Measurements from ENCODE around the gene STYX. TPM values are rescaled to one million over a fixed set of nuclear protein-coding genes. Genes with fewer than 3 reads are reported as not detected.
"Not testable (repeated sequence)": the region's sequence is repeated elsewhere in the genome, so short reads cannot be mapped to it uniquely, and the experiment has no call there.

The STYX gene
- polyA plus RNA-seq, 3 donors = 15.6 to 17.1 (median 16.9) TPM

DNA sequence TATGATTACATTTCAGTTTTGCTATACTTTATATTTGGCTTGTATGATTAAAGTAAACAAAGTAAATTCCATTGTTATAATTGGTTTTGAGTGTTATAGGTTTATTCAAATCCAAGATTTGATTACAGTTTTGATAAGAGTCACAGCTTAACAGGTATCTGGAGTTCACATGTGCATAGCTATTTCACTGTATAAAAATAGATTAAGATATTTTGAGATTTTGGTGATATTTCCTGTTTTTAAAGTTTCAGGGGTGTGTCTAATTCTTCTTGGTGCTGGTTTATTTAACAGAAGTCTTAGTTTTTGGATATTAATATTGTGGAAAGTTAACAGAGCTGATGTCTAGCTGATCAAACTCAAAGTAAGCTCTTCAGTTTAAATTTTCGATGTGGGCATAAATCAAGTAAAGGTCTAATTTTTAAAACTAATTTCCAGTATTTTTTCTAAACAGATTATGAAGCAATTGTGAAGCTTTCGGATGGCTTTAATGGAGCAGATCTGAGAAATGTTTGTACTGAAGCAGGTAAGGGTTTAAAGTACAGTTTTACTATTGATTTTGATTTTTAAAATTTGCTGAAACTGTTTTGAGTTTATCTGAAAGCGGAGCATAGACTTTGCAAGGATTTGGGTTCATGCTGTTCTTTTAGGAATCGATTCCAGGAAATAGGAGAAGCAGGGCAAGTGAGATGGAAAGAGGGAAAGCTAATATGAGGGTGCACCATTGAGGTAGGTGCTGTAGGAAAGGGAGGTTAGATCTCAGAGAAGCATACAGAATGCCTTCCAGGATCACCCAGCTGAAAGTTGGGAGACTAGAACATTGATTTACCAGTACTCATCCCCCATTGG lies 6.2 kb upstream of the STYX start:
- DNase-seq (ENCODE audit: low read depth in 3 of 3, low spot score in 2 of 3) = no peak

DNA sequence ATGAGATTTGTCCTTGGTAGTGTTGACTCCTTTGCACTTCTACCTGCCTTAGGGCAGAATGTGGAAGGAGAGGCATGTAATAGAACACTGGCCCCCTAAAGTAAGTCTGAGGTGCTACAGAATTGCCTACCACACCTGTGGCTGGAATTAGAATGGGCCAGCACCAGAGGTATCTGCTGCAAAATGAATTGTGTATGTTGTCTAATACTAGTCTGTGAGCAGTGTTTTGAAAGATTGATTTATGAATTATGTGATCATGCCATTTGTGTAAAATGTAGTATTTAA lies 5.7 kb upstream of the STYX start:
- DNase-seq (ENCODE audit: low read depth in 3 of 3, low spot score in 2 of 3) = no peak

DNA sequence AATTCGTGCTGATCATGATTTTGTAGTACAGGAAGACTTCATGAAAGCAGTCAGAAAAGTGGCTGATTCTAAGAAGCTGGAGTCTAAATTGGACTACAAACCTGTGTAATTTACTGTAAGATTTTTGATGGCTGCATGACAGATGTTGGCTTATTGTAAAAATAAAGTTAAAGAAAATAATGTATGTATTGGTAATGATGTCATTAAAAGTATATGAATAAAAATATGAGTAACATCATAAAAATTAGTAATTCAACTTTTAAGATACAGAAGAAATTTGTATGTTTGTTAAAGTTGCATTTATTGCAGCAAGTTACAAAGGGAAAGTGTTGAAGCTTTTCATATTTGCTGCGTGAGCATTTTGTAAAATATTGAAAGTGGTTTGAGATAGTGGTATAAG lies 2.5 kb upstream of the STYX start:
- DNase-seq (ENCODE audit: low read depth in 3 of 3, low spot score in 2 of 3) = not testable (repeated sequence)

DNA sequence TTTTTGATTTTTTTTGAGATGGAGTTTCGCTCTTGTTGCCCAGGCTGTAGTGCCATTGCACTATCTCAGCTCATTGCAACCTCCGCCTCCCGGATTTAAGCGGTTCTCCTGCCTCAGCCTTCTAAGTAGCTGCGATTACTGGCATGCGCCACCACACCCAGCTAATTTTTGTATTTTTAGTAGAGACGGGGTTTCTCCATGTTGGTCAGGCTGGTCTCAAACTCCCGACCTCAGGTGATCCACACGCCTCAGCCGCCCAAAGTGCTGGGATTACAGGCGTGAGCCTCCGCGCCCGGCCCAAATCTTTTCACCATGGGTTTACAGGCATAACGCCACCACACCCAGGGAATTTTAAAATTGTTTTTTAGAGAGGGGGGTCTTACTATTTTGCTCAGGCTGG lies 931 bp upstream of the STYX start:
- DNase-seq (ENCODE audit: low read depth in 3 of 3, low spot score in 2 of 3) = not testable (repeated sequence)

GRCh38 chr14:52729585-52729924 lies 411 bp upstream of the STYX start:
- DNase-seq (ENCODE audit: low read depth in 3 of 3, low spot score in 2 of 3) = no peak

- peak in 2 of 3 donors; percentile 23 to 52 for DNase-seq (ENCODE audit: low read depth in 3 of 3, low spot score in 2 of 3)
These were observed 744 bp downstream of the STYX start for GRCh38 chr14:52730709-52731111.

DNA sequence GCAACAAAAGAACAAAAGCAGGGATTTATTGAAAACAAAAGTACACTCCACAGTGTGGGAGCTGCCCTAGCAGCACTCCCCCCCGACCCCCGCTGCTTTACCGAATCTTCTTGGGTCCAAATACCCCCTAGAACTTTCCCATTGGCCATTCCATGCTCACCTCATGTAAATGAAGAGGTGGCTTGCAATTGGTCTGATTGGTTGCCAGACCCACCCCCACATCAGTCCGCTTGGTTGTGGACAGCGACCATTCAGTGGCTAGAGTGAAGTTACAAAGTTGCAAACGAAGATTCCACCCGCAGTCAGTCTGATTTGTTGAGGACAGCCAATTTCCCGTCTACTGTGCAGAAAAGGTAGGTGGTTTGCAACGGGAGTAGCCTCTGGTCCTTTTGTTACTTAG lies 3.9 kb downstream of the STYX start:
- DNase-seq (ENCODE audit: low read depth in 3 of 3, low spot score in 2 of 3) = no peak

DNA sequence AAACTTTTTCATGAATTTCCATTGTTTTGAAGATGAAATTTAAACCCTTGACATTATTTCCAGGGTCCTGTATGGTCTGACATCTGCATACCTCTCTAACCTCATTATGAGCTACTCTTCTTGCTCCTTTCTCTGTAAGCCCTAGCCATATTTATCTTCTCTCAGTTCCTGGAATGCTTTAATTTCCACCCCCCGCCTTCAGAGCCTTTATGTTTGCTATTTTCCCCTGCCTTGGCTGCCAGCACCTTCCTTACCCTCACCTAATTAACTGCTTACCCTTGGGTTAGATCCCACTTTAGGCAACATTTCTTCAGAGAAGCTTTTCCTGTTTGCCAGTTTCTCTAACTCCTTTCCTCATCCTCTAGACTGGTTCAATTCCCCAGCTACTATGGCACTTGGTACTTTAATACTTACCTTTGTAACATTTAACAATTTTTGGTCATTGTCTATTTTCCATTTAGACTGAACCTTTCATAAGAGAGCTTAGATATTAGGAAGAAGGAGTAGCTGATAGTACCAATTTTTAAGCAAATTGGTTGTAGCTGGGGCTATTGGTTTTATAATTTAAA lies 6.0 kb downstream of the STYX start:
- no peak for DNase-seq (ENCODE audit: low read depth in 3 of 3, low spot score in 2 of 3)

- no peak for DNase-seq (ENCODE audit: low read depth in 3 of 3, low spot score in 2 of 3)
These were observed 8.4 kb downstream of the STYX start for GRCh38 chr14:52738409-52738808.

DNA sequence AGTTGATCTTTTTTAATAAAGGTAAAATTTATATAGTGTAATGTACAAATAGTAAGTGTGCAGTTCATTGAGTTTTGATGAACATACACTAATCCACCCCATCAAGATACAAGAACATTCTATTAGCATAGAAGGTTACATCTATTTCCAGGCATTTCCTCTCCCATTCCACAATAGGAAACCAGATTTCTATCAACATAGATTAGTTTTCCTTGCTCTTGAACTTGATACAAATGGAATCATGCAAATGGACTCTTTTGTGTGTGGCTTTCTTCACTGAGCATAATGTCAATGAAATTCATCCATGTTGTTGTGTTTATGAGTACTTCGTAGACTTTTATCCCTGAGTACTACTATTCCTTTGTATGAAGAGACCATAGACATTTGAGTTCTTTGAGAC lies 10.8 kb downstream of the STYX start:
- no peak for DNase-seq (ENCODE audit: low read depth in 3 of 3, low spot score in 2 of 3)

DNA sequence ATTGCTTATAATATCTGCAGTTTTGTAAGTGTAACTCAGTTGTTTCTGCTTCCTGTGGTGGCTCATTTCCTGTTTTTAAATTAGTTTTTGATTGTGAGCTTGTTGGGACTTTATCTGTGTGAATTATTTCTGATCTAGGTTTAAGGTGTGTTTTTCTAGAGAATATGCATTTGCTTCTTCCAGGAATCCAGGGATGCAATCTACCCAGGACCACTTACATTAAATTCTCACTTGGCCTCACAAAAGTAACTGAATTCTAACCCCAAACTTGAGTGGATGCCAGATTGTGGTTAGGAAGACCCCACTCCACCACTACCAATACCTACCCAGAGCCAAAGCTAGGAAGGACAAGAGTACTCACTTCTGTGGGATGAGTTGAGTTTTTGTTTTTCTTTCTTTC lies 11.9 kb downstream of the STYX start:
- DNase-seq (ENCODE audit: low read depth in 3 of 3, low spot score in 2 of 3) = no peak

DNA sequence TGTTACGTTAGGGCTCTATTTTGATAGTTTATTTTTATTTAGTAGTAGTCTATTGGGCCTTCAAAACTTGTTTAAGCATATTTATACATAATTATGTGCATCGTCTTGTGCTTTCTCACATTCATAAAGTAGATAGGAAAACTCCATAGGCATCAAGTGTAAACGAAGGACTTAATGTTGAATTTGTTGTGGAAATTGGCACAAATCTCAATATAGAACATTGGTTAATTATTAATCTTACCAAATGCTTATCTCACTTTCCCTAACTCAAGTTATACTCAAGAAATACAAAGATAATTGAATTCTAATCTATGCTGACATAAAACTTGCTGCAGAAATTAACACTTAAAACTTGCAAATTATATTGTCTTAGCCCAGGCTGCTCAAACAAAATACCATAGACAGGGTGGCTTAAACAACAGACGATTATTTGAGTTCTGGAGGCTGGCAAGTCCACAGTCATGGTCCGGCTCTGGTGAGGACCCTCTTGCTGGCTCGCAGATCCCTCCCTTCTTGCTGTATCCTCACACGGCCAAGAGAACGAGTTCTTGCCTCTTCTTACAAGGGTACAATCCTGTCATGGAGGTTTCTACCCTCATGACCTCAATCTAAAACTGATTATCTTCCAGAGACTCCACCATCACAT lies 18.8 kb downstream of the STYX start:
- DNase-seq (ENCODE audit: low read depth in 3 of 3, low spot score in 2 of 3) = no peak

- DNase-seq (ENCODE audit: low read depth in 3 of 3, low spot score in 2 of 3) = no peak
These were observed 25.8 kb downstream of the STYX start for GRCh38 chr14:52755607-52756316.

DNA sequence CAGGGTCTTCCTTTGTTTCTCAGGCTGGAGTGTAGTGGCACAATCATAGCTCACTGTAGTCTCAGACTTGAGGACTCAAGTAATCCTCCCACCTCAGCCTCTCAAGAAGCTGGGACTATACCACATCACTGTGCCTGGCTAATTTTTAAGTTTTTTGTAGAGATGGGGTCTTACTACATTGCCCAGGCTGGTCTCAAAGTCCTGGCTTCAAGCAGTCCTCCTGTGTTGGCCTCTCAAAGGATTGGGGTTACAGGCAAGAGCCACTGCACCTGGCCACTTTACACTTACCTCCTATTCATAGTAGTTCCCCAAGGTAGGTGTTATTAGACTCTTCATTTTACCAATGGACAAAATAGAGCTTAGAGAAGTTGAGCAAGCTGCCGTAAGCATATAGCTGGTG lies 29.2 kb downstream of the STYX start:
- DNase-seq (ENCODE audit: low read depth in 3 of 3, low spot score in 2 of 3) = no peak

GRCh38 chr14:52762923-52763322 lies 33.0 kb downstream of the STYX start:
- DNase-seq (ENCODE audit: low read depth in 3 of 3, low spot score in 2 of 3) = not testable (repeated sequence)

DNA sequence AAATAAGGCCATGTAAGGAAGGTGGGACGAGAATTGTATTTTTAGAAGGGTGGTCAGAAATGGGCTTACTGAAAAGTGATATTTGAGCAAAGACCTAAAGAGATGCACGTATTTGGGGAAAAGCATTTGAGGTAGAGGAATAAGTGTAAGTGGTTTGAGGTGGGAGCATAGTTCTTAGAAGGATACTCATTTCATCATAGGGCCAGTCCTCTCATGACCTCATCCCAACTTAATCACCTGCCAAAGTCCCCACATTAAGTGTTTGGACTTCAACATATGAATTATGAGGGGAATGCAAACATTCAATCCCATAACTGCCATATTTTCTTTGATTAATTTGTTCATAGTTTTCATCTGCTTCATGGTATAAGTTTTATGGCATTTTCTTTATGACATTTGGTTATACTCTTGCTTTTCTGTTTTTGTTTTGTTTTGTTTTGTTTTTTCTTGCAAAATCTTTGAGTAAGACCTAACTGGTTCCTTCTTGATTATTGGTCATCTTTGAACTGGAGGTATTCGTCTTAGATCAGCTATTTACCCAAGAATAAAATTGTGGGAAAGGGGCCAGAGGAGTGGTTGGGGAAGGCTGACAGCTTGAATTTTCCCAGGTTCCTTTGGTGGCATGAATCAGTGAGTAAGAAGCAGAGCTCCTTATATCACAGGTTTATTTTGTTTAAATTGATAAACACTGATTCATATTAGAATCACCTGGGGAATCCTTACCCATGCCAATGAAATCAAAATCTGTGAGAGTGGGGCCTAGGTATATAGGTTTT lies 37.3 kb downstream of the STYX start:
- DNase-seq (ENCODE audit: low read depth in 3 of 3, low spot score in 2 of 3) = no peak

DNA sequence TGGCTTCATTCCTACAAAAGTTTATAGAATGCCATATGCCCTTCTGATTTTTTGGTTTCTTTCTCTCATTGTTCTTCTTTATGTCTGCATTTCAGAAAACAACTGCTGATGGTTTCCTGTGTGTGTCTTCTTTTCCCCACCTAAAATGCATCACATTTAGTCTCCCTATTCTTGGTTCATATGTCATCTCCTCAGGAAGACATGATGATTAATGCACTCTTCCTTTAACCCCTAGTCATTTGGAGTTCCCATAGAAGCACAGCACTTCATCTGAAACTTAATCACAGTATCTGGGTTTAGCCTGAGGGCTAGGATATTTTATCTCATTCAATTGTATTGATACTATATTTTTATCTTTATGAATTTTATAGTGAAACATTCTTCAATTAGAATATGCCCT lies 39.9 kb downstream of the STYX start:
- DNase-seq (ENCODE audit: low read depth in 3 of 3, low spot score in 2 of 3) = no peak

DNA sequence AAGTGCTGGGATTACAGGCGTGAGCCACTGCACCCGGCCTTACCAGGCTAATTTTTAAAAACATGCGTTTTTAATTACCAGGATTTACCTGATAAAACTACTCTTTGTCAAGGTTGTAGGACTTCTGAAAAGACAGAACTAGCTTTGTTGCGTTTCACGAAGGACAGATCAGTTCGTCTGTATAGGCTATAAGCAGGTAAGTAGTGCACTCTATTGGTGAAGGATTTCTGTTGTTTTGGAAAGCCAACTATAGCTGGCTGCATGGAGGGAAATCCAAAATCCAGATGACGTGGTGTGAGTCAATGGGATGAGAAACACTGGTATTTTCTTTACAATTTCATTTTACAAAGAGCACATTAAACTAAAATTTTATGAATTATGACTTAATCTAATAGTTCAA lies 46.9 kb downstream of the STYX start:
- no peak for DNase-seq (ENCODE audit: low read depth in 3 of 3, low spot score in 2 of 3)

GRCh38 chr14:52778702-52779101 lies 48.7 kb downstream of the STYX start:
- DNase-seq (ENCODE audit: low read depth in 3 of 3, low spot score in 2 of 3) = no peak

GRCh38 chr14:52780893-52781292 lies 50.9 kb downstream of the STYX start:
- no peak for DNase-seq (ENCODE audit: low read depth in 3 of 3, low spot score in 2 of 3)

DNA sequence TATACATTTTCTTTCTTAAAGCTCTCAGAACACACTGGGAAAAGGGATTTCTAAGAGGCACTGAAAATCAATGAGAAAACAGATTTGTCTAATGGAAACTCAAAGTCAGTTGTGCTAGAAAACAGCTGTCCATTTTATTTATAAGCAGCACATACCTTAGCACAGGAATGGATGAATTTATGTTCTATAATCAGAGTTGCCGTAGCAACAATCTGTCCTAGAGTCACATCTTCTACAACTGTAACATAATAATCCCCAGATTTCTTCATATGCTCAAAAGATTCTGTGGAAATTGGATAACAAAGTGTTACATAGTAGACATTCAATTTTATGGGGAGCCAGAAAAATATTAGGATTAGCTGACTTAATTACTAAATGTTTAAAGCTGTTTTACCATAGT lies 51.7 kb downstream of the STYX start:
- no peak for DNase-seq (ENCODE audit: low read depth in 3 of 3, low spot score in 2 of 3)

All from right renal cortex interstitium (tissue), 3 donors.